NCI-H128 (cell line): ENCODE measurements around the gene OIP5.
"Not testable (repeated sequence)": the region's sequence is repeated elsewhere in the genome, so short reads cannot be mapped to it uniquely, and the experiment has no call there.

ENCODE experiments used
- DNase-seq: peaks from one replicate; lab custom pipeline; 2025; ENCODE audit not compliant: unreplicated experiment; lab: John Stamatoyannopoulos, UW

Gene OIP5

DNA sequence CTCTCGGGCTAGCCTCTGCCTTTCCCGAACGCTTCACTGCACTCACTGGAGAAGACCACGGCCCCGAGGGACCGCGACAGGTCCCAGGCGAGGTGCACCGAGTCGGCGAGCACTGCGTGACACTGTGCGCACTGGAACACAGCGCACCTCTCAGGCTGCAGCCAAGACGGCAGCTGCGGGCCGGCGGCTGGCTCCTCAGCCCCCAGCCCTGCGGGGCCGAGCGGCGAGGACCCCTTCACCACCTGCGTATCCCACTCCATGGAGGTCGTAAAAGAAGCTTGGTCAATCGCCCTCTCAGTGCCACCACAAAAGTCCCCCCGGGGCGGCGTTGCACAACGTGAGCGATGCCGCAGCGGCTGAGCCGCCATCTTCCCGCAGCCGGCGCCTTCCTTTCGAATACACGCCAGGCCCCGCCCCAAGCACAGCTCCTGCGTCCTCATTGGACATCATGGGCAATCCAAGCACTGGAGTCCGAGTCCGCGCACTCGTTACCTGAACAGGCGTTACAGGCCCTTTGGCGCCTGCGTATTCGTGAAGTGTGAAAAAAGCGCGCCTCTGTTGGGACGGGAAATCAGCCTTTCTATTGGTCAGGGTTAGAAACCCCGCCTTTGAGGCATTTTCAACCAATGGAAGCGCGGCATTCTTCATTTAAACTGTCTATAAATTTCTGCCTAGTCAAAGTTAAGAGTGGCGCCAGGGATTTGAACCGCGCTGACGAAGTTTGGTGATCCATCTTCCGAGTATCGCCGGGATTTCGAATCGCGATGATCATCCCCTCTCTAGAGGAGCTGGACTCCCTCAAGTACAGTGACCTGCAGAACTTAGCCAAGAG, at the start of gene OIP5, which contains the start of gene NUSAP1:
Gene OIP5, minus strand, starts transcription at position 398 of the 832 bp plus-strand sequence. Its CDS starts 30 bp downstream, at position 368.
Gene NUSAP1, plus strand, starts transcription at position 688 of the 832 bp plus-strand sequence. Its CDS starts 77 bp downstream, at position 765.
- DNase-seq: peak; percentile 98

DNA sequence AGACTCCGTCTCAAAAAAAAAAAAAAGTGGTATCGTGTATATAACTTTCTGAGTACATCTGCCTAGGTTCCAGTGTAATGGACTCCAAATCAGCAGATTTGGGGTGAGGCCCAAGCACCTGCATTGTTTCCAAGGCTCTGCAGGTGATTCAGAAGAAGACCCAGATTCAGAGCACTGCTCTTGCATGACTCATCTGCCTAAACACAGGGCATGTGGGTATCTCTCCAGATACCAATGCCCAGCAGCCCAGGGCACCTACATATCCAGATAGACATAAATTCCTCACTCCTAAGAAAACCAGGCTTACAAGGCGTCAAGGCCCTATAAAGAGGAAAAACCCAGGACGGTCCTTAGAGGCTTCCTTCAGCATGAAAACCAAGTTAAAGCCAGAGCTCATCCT, 45.6 kb upstream of the OIP5 start:
- DNase-seq: no peak

DNA sequence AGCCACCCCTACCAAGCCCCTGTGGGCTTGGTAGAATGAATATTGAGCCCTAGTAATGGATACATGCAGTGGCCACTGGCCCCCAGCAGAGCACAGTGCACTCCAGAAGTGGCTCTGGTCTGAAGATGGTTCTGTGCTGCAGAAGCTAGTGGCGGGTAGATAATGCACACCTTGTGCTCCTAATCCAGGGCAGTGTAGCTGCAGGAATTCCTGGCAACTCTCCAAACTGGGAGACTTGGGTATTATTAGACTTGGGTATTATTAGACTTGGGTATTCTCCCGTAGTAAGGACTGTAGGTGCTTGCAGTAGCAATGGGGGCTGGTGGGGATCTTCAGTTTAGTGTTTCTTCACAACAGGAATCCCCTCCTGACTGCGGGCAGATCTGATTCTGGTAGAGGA, 35.0 kb upstream of the OIP5 start:
- DNase-seq: no peak

DNA sequence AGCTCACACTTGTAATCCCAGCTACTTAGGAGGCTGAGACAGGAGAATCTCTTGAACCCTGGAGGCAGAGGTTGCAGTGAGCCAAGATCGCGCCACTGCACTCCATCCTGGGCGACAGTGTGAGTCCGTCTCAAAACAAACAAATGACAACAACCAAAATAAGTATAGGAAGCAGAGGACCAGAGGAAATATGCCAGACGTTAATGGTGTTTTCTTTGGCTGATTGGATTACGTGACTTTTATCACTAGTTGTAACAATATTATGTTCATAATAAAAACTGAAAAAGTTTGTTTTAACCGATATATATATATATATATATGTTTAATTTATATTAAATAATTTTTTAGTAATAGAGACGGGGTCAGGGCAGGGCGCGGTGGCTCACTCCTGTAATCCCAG, 22.0 kb upstream of the OIP5 start:
- DNase-seq: no peak

DNA sequence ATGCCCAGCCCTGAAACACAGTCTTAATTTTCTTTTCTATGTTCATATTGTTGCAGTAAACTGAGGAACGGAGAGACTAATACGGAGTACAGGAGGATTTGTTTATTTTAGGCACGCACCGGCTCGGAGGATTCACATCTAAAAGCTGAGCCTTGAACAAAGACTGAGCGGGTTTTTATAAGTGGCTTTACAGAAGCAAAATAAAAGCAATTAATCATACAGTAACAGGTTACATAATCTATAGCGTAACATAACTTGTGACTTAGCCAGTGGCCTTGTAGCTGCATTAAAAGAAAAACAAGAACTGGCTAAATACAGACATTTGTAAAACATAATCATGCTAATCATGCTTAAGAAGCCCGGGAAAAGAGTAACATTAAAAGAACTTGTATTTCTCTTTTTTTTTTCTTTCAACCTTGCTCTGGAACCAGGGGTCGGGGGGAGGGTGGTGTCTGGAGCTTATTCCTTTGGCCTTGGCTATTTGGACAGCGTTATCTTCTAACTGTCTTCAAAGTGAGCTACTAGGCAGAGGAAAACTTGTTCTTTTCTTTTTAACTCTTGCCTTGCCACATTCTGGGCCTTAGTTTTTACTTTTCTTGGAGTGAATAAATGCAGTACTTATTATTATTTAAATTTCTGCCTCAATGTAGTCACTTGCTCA, 17.8 kb upstream of the OIP5 start:
- no peak for DNase-seq

DNA sequence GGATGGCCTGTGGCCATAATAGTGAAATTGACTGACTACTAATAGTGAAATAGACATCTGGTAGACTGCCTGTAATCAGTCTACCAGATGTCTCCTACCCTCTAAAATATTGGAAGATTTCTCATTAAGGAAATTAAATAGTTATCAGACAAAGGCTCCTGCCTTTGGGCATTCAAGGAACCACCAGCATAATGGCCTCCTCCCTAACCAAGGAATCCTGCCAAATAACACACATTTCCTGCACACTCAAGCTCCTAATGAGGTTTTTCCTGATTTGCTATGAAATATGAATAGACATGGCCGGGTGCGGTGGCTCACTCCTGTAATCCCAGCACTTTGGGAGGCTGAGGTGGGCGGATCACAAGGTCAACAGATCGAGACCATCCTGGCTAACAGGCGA, 14.8 kb upstream of the OIP5 start:
- no peak for DNase-seq

DNA sequence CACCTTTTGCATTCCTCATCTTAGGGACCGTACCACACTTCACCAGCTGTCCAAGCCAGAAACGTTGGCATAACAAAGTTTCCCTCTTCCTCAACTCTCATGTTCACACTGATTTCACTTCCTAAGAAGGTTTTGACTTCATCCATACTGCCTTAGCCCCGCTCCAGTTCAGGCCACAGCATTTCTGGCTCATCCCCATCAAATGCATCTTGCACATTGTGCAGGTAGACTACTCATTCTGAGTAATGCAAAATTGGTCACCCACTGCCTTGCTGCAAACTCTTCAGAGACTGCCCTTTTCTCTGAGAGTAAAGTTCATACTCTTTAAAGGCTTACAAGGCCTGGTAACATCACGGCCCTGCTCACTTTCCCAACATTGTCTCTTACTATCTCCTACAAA, 9.1 kb upstream of the OIP5 start:
- DNase-seq: no peak

DNA sequence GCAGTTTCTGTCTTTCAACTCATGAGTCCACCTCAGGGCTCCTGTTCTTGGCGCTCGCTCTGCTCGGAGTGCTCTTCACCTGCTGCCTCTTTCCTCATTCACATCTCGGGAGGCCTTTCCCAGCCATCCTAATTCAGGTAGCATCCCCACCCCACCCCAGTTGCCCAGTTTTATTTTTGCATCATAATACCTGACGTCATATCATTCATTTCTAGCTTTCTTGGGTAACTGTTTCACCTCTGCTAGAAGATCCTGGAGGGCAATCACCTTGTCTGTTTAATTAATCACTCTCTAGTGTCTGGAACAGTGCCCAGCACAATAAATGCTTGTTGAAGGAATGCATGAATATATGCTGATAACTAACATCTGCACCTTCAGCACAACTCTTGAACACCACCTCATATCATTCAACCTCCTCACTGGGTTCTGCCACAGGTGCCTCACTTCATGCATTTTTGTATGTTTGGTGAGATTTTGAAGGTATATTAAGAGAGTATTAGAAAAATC, 7.9 kb upstream of the OIP5 start:
- no peak for DNase-seq

DNA sequence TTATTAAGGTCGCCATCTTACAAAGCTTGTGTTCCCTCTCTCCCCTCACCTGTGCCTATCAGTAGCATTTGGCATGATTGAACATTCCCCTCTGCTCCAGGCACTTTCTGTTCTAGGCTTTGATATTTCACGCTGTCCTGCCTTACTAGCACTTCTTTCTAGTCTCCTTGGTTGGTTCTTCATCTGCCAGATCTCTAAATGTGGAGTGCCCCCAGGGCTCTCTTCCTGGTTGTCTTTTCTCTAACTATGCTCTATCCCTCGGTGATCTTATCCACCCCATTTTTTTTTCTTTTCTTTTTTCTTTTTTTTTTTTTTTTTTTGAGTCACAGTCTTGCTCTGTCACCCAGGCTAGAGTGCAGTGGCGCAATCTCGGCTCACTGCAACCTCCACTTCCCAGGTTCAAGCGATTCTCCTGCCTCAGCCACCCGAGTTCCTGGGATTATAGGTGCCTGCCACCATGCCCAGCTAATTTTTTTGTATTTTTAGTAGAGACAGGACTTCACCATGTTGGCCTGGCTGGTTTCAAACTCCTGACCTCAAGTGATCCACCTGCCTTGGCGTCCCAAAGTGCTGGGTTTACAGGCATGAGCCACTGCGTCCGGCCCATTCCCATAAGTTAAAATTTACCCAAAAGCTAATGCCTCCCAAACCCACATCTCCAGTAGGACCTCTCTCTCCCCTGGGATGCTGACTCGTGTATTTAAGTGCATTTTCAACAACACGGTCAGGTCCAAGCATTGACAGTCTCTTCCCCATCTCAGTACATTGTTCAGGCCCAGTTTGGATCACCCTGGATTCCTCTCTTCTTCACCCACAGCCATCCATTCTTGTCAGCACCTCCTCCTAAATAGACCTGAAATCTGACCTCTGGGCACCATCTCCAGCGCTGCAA, 5.5 kb upstream of the OIP5 start:
- DNase-seq: no peak

DNA sequence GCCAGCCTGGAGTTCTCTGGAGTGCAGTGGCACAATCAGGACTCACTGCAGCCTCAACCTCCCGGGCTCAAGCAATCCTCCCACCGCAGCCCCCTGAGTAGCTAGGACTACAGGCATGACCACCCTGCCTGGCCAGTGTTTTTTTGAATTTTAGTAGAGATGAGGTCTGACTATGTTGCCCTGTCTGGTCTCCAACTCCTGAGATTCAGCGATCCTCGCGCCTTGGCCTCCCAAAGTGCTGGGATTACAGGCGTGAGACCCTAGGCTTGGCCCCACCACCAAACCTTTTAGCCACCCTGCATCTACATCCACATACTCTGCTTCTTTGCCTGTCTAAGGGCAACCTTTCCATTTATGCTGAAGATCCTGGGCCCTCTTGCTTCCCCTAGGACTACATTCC, 4.7 kb upstream of the OIP5 start:
- DNase-seq: no peak

DNA sequence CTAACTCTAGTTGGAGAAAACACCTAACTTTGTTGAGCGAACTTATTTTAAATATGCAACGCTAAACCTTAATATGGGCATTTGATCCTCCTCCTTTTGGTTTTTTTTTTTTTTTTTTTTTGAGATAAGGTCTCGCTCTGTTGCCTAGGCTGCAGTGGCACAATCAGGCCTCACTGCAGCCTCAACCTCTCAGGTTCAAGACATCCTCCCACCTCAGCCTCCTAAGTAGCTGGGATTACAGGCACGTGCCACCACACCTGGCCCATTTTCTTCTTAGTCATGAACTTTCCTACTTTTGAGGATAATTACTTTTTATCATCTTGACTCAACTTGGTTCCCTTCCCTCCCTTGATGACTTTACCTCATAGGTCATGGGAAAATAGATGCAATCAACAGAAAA, 4.2 kb upstream of the OIP5 start:
- no peak for DNase-seq

DNA sequence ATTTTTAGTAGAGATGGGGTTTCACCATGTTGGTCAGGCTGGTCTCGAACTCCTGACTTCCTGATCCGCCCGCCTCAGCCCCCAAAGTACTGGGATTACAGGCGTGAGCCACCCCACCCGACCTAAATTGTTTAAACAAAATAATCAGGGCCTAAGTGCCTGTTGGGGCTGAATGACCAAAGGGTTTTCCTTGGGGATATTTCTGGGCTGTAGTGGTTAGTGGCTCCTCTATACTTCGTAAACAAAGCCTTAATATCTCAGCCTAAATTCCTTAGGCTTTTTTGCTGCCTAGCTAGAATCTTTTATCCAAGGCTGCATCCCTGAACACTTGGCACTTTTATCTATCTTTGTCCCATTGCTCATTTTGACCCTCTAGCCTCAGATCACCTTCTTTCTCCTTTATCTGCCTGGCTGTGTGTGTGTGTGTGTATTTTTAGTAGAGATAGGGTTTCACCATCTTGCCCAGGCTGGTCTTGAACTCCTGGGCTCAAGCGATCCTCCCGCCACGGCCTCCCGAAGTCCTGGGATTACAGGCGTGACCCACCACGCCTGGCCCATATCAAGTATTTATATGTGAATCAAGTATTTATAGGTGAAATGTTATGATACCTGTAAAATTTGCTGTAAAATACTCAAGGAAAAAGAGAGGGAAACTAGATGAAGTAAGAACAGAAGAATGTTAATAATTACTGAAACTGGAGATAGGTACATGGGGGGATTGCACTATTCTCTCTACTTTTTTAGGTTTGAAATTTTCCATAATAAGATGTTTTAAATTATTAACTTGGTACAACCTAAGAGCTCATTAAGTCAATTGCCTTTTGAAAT, 2.1 kb upstream of the OIP5 start:
- DNase-seq: no peak

DNA sequence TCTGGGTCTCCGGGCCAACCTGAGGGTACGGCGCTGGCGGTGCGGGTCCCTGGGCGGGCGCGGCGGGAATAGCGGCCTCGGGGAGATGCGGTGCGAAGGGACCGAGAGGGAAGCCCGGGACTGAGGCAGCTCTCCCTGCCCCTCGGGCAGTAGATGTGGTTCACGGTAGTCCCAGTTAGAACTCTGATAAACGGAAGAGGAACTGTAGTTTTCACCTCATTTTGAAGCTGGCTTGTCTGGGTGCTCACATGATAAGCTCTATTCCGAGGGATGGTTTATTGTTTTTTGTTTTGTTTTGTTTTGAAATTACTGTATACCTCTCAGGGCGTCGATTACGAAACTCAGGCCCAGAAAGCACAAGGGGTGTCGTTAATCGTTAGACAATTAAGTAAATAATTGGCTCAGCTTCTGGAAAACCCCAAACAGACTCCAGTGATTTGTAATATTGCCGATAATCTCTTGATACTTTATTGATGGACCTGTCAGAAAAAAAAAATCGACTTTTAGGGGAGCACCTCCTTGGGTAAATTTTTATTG, 703 bp upstream of the OIP5 start:
- DNase-seq: no peak

DNA sequence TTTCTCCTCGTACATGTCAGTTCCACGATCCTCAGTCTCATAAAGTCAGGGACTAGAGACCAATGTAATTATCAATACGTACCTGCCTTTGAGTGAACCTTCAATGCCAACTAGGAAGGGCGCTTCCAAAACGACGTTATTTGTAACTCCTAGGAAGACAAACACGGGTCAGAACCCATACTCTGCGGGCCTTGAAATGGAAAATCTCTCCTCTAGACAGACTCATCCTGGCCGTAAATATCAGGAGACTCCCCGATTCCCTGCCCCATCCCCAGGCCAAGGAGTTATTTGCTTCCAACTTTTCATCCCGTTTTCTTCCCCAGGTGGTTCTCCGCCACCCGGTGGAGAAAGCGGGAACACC, 578 bp downstream of the OIP5 start:
- peak; percentile 47 for DNase-seq

DNA sequence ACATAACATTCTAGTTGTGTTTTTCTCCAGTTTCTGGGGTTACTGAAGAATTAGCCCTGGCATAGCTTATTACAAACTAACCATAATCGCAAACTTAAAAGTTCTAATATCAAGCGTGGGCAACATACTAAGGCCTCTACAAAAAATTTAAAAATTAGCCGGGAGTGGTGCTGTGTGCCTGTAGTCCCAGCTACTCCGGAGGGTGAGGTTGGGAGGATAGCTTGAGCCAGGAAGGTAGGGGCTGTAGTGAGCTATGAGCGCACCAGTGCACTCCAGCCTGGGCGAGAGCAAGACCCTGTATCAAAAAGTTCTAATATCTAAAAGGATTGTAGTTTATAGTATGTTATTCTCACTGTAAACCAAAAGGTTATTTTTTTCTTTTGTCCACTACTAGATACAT, 1.1 kb downstream of the OIP5 start:
- no peak for DNase-seq

DNA sequence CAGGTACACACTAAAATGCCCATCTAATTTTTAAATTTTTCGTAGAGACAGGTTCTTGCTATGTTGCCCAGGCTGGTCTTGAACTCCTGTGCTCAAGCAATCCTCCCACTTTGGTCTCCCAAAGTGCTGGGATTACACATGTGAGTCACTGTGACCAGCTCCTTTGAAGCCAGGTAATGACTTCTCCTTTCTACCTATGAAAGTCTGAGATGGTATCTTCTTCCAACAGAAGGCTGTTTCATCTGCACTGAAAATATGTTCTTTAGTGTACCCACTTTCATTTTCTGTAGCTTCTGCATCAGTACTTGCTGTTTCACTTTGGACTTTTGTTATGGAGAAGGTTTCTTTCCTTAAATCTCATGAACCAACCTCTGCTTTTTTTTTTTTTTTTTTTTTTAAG, 8.8 kb downstream of the OIP5 start:
- no peak for DNase-seq

DNA sequence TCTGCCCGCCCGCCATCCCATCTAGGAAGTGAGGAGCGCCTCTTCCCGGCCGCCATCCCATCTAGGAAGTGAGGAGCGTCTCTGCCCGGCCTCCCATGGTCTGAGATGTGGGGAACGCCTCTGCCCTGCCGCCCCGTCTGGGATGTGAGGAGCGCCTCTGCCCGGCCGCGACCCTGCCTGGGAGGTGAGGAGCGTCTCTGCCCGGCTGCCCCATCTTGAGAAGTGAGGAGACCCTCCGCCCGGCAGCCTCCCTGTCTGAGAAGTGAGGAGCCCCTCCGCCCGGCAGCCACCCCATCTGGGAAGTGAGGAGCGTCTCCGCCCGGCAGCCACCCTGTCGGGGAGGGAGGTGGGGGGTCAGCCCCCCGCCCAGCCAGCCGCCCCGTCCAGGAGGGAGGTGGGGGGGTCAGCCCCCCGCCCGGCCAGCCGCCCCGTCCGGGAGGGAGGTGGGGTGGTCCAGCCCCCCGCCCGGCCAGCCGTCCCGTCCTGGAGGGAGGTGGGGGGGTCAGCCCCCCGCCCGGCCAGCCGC, 11.5 kb downstream of the OIP5 start:
- DNase-seq: not testable (repeated sequence)

DNA sequence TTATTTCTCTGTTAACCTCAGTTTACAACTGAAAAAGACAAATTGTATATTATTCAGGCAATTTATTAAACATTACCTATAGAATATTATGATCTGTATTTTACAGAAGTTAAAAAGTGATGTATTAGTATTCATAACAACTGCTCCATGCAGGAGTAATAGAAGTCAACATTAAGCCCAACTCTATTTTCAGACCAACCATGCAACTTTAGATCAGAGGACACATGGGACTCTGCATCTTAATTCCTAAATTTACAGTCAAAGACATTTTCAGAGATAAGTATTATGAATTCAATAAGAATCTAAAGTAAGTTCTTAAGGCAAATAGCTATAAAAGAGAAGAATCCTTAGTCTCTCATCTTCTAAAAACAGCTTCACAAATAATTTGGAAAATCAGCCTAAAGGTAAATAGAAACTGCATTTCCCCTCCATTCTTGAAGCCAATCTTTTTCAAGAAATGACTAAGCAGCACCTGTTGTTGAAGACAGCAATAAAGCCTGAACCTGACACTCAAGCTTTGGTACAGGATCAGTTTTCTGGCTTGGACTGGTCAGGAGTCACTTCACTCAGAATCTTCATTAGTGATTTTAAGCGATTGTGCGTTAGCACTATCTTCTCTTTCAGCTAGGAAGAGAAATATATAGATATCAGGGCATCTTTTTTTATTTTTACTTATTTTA, 23.0 kb downstream of the OIP5 start:
- no peak for DNase-seq

DNA sequence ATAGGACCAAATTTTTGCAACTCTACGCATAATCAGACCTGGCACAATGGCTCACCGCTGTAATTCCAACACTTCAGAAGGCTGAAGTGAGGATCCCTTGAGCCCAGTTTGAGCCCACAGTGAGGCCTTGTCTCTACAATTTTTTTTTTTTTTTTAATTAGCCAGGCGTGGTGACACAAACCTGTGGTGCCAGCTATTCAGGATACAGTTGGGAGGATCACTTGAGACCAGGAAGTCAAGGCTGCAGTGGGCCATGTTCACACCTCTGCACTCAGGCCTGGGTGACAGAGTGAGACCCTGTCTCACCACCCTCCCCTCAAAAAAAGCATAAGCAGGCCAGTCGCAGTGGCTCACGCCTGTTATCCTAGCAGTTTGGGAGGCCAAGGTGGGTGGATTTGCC, 24.7 kb downstream of the OIP5 start:
- no peak for DNase-seq
